Suprapubic skin (tissue), 4 donors: ENCODE data around the gene KCNT1. TPM values are rescaled to one million over a fixed set of nuclear protein-coding genes. Genes with fewer than 3 reads are reported as not detected.

Experiments used
- DNase-seq, 2 donors: peaks; one replicate each; pipeline ENCODE4 v3.0.0-alpha.2; 2019; ENCODE audit warnings: low spot score in 2 of 2
- H3K27ac ChIP-seq: fragments of 200-600 bp; sonication (generic); one replicate; pipeline ENCODE4 v1.5.1; 2019
- H3K27me3 ChIP-seq: fragments of 200-600 bp; sonication (generic); one replicate; pipeline ENCODE4 v1.5.1; 2019
- H3K36me3 ChIP-seq: fragments of 200-600 bp; sonication (generic); one replicate; pipeline ENCODE4 v1.5.1; 2019
- H3K4me1 ChIP-seq: fragments of 200-600 bp; sonication (generic); one replicate; pipeline ENCODE4 v1.5.1; 2019
- H3K4me3 ChIP-seq: fragments of 200-600 bp; sonication (generic); one replicate; pipeline ENCODE4 v1.5.1; 2019; ENCODE audit warnings: mild to moderate bottlenecking
- H3K9me3 ChIP-seq: fragments of 200-600 bp; sonication (generic); one replicate; pipeline ENCODE4 v1.5.1; 2019
- CTCF ChIP-seq, 2 donors: fragments of 200-600 bp in 1 of 2; fragments of 450-650 bp in 1 of 2; sonication (generic) in 1 of 2; IDR thresholded peaks; one replicate each; pipeline ENCODE4 v1.5.1; 2016 to 2019; ENCODE audit warnings: antibody characterized with exemption in 2 of 2, mild to moderate bottlenecking in 1 of 2, moderate library complexity in 1 of 2
- EP300 ChIP-seq: sonication (generic); formaldehyde crosslinking; IDR thresholded peaks from one replicate; pipeline ENCODE4 v1.6.1; 2017; ENCODE audit warnings: antibody characterized with exemption
- POLR2A ChIP-seq, 2 donors: fragments of 450-650 bp; IDR thresholded peaks; one replicate each; pipeline ENCODE4 v1.6.1; 2017; ENCODE audit warnings: antibody characterized with exemption in 2 of 2, mild to moderate bottlenecking in 2 of 2, moderate library complexity in 2 of 2
- POLR2AphosphoS5 ChIP-seq, 3 donors: sonication (generic); formaldehyde crosslinking; IDR thresholded peaks; one replicate each; pipeline ENCODE4 v1.6.1; 2017; ENCODE audit warnings: antibody characterized with exemption in 3 of 3
- WGBS: methylation state at CpG from one replicate; pipeline ENCODE4 v1.1.5; 2018; 5-methylcytosine and 5-hydroxymethylcytosine counted together
- total RNA-seq, 4 donors: library from RNA; depleted of rRNA; stranded (reverse); fragments of >200 nt; gene quantifications; one replicate each; pipeline ENCODE4 v1.1.0, GENCODE V29; 2016

Gene KCNT1
- total RNA-seq, 4 donors from 2014 or later: 0.10 to 0.23 TPM; not detected in 2

- Histone ChIP-seq H3K27me3 (no peaks in the 10 kb centered on the region), H3K36me3 (peaks cover 94% of the 10 kb centered on the region), H3K27ac (no peak overlapping the region), H3K4me3 (no peak overlapping the region), H3K4me1 (no peaks in the 10 kb centered on the region), H3K9me3 (no peaks in the 10 kb centered on the region)
- no peak for TF ChIP-seq CTCF (IDR thresholded peaks at IDR 0.05)
- no peak for TF ChIP-seq POLR2A (IDR thresholded peaks at IDR 0.05)
- no peak for TF ChIP-seq POLR2AphosphoS5 (IDR thresholded peaks at IDR 0.05)
- no peak for TF ChIP-seq EP300
- 94% methylated on average over 12 of the region's 12 CpGs for WGBS
- no peak for DNase-seq
These were observed 112.6 kb downstream of the KCNT1 start for GRCh38 chr9:135814421-135815095.

- Histone ChIP-seq H3K4me3 (no peak overlapping the region), H3K27ac (no peak overlapping the region), H3K4me1 (no peaks in the 10 kb centered on the region), H3K36me3 (peaks cover 96% of the 10 kb centered on the region), H3K27me3 (no peaks in the 10 kb centered on the region), H3K9me3 (no peaks in the 10 kb centered on the region)
- TF ChIP-seq POLR2AphosphoS5 (IDR thresholded peaks at IDR 0.05) (no peak), POLR2A (IDR thresholded peaks at IDR 0.05) (no peak), CTCF (IDR thresholded peaks at IDR 0.05) (no peak), EP300 (no peak)
- DNase-seq: no peak
- WGBS: 92% methylated on average over 4 of the region's 4 CpGs
These were observed 113.4 kb downstream of the KCNT1 start for GRCh38 chr9:135815413-135815812.

GRCh38 chr9:135815830-135816650 lies 114.1 kb downstream of the KCNT1 start:
- H3K36me3 ChIP-seq: peaks cover 96% of the 10 kb centered on the region

DNA sequence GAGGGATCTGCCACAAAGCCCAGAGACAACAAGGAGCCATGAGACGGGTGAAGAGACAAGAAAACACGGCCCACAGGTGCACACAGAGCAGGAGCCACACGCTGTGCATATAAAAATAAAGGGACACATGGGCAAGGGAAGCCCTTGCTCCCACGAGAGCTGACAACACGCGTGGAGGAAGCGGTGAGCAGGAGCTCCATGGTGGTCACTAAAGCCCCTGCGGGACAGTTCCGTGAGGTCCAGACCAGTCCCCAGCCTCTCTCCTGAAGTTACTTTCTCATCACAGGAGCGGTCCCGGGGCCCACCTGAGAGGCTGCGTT lies 114.6 kb downstream of the KCNT1 start:
- no peaks in the 10 kb centered on the region for H3K4me1 ChIP-seq
- no peaks in the 10 kb centered on the region for H3K9me3 ChIP-seq
- no peak for DNase-seq
- TF ChIP-seq POLR2AphosphoS5 (IDR thresholded peaks at IDR 0.05) (no peak), CTCF (IDR thresholded peaks at IDR 0.05) (no peak), EP300 (no peak), POLR2A (IDR thresholded peaks at IDR 0.05) (no peak)
- H3K27me3 ChIP-seq: no peaks in the 10 kb centered on the region
- no peak overlapping the region for H3K27ac ChIP-seq
- 92% methylated on average over 12 of the region's 12 CpGs for WGBS
- no peak overlapping the region for H3K4me3 ChIP-seq
- H3K36me3 ChIP-seq: peaks cover 96% of the 10 kb centered on the region

More at GRCh38 chr9:135815830-135816650, 114.1 kb downstream of the KCNT1 start:
- Histone ChIP-seq H3K9me3 (no peaks in the 10 kb centered on the region), H3K27me3 (no peaks in the 10 kb centered on the region), H3K27ac (no peak overlapping the region), H3K4me1 (no peaks in the 10 kb centered on the region), H3K4me3 (no peak overlapping the region)
- 88% methylated on average over 27 of the region's 28 CpGs for WGBS
- DNase-seq: no peak
- TF ChIP-seq POLR2A (IDR thresholded peaks at IDR 0.05) (no peak), CTCF (IDR thresholded peaks at IDR 0.05) (no peak), EP300 (no peak), POLR2AphosphoS5 (IDR thresholded peaks at IDR 0.05) (no peak)
